Measurements from ENCODE around the gene TIAM2.
A peak's percentile ranks its signal among the peaks of the same experiment; 100 is the strongest.
"Not testable (repeated sequence)": the region's sequence is repeated elsewhere in the genome, so short reads cannot be mapped to it uniquely, and the experiment has no call there.

The TIAM2 gene

DNA sequence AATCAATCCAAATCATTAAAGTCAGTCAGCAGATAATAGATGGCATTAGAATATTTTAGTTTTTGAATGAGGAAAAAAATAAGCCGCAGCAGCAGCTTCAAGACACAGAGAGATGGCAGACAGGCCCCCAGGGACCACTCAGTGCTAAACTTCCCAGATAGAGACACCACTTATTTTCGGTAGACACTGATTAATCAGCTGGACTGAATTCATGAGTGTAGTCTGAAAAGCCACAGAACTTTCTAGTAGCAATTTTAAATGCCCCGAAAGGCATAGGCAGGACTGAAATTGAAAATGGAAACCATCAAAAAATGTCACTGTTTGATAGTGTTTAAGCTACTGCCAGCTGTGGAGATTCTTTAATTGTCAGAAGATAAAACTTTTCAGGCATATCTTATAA is 265.6 kb downstream of the TIAM2 start:
- no peak for DNase-seq (ENCODE audit: low read depth in 2 of 2)

DNA sequence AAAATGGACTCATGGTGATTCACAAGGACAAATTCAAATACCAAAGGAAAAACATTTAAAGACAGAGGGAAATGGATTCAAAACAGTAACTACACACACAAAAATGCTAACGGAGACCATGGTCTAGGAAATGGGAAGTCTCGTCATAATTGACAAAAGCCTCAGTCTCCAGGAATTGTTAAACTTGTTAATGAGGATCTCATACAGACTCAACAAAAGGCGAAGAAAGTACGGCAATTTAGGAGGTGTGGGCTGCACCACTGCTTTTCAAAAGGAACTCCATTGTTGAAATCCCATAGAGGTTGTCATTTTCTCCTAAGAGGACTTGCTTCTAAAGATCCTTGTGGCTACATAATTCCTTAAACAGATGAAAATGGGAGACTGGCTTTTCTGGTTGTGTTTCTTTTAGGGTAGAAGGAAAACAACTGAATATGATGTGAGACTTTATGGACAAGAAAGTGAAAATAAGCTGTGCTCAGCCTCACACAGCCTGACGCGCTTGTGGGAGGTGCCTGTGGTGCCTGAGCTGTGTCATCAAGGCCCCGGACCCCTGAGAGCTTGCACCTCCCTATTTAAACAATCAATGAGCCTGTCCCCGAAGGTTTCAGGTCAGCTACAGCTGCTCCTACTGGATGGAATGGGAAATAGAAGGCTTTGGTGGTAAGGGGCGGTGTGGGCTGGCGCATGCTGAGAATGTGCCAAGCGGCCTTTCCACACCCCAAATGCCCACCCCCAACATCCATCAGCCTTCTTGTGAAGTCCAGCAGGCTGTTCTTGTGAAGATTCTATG is 266.2 kb downstream of the TIAM2 start:
- no peak for DNase-seq (ENCODE audit: low read depth in 2 of 2)

DNA sequence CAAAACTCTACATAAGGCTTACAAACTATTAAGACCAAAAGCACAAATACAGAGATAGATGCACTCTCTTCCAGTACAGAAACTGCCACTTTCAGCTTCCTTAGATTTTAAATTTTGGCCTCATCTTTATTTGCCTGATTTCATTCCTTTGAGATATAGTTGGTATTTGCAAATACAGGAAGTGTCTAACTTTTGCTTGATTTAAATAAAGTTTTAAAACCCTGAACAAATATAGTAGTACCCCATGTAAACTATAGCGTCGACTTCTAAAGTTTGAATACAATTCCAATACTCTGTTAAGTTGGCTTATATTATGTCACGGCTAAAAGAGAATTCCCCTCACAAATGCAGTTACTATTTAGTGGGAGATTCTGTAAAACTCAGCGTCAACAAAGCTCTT is 267.5 kb downstream of the TIAM2 start:
- no peak for DNase-seq (ENCODE audit: low read depth in 2 of 2)

DNA sequence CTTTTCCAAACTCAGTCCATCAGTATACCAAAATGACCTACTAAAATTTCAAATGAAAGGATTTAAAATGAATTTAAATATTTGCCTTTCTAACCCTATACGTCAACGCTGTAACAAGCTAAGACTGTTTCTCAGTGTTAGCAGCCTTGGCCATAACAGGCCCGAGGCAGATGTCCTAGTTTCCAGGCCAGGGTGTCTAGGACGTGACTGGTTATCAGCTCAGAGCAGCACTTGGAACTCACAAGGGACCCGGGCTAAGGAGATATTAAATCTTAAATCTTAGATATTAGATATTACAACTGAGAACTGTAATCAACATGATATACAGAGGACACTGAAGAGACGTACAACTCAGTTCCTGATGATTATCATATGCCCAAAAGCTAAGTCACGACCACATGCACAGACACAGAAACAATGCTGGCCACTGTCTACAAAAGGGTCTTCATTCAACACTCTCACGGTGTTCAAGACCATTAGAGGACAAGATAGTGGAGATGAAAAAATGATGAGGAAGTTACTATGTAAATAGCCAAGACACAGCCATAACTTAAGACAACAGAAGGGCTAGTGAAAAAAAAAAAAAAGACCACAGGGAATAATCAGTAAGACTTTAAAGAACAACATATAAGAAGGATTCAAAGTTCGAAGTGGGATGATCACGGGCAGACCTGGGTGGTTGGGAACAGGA is 268.4 kb downstream of the TIAM2 start, which contains the start of gene CLDN20:
TSS of gene CLDN20 (plus strand) at position 641 of the 691 bp plus-strand sequence. CDS start 11,707 bp downstream, outside the sequence.
- no peak for DNase-seq (ENCODE audit: low read depth in 2 of 2)

DNA sequence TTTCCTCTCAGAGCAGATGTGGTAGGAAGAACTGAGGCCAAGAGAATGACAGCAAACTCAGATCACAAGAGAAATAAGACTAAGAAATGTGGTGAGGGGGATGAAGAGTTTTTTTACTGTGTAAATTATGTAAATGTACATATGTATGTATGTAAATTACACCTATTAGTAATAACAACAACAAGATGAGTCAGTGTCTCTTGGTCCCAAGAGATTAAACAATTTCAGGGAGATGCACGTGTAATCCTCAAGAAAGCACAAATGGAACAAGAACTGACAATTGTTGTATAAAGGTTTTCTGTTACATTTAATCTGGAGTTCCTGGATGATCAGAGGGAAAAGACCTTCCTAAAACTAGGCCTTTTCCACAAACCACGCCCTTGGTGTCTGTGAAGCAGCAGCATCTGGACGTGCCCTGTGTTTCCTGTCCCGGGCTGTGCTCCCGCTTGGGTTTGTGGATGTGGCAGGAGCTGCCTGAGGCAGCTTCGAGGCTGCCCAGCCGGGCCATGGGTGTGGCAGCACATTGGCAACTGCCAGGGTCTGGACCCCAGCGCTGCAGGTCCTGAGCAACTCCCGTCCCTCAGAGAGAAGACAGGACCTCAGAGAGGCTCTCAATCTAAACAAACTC is 269.7 kb downstream of the TIAM2 start:
- no peak for DNase-seq (ENCODE audit: low read depth in 2 of 2)

DNA sequence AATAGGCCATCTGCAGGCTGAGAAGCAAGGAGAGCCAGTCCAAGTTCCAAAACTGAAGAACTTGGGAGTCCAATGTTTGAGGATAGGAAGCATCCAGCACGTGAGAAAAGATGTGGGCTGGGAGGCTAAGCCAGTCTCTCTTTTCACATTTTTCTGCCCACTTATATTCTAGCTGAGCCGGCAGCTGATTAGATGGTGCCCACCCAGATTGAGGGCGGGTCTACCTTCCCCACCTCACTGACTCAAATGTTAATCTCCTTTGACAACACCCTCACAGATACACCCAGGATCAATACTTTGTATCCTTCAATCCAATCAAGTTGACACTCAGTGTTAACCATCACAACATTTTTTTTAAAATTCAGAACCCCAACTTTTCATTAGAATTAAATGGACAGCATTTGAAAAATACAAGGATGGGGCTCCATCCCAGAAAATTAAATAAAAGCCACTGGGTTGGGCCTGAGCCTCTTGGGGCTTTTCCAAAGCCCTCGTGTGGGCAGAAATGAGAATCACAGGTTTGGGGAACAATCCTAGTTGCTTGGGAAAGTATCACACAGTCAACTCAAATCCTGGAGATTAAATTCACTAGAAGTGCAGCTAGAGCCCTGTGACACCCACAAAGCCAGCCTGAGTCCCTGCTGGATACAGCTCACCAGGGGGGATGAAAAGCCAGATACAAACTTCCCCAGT is 270.9 kb downstream of the TIAM2 start:
- no peak for DNase-seq (ENCODE audit: low read depth in 2 of 2)

DNA sequence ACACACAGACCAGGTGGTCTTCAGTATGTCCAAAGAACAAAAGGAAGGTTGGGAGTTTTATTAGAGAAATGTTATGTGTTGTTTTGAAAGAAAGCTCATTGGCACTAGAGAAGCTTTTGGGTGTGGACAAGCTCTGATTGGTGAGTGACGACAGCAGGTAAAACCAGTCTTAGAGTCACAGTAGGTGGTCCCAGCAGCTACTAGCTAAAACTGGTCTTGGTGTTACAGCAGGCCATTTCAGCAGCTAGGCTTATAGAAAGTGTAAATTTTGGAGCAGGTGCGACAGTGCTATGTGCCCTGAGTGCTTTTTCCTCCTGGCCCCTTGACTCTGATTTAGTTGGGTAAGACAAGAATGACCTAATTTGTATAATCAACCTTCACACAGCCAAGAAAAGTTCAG is 272.3 kb downstream of the TIAM2 start:
- no peak for DNase-seq (ENCODE audit: low read depth in 2 of 2)

DNA sequence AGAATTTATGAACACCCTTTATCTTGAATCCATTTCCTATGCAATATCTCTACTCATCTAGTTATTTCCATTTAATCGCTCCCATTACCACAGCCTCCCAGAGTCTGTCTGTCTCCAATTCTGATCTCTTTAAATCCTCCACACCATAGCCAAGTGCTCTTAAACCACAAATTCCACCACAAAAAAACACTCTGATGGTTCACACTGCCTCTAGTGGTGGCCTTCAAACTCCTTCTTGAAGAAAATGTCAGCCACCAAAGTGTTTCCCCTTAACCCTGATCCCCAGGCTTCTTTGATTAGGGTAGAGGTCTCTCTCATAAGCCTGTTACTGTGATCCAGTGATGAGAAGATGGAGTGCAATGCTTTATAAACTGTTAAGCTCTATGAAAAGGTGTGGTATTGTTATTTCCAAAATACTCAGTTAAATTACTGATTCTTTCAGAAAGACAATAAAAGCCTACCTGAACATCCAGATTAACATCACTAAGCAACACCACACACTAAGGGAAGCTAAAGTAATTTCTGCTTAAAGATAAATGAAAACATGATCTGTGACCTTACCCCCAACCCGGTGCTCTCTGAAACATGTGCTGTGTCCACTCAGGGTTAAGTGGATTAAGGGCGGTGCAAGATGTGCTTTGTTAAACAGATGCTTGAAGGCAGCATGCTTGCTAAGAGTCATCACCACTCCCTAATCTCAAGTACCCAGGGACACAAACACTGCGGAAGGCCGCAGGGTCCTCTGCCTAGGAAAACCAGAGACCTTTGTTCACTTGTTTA is 273.2 kb downstream of the TIAM2 start:
- DNase-seq (ENCODE audit: low read depth in 2 of 2): not testable (repeated sequence)

DNA sequence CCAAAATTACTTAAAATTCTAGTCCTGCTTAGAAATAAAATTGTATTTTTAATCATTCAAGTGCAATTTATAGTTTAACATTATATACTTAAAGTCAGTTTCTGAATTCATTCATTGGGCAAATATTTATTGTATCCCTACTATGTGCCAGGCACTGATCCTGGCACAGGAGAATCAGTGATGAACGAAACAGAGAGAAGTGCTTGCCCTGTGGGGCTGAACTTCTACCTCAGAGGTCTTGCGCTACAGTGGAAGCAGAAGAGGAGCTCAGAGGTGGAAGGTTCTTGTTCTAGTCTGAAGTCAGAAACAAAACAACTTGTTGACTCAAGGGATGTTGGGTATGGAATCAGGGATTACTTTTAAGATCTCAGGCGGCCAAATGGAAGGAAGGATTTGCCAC is 274.6 kb downstream of the TIAM2 start:
- DNase-seq (ENCODE audit: low read depth in 2 of 2): no peak

DNA sequence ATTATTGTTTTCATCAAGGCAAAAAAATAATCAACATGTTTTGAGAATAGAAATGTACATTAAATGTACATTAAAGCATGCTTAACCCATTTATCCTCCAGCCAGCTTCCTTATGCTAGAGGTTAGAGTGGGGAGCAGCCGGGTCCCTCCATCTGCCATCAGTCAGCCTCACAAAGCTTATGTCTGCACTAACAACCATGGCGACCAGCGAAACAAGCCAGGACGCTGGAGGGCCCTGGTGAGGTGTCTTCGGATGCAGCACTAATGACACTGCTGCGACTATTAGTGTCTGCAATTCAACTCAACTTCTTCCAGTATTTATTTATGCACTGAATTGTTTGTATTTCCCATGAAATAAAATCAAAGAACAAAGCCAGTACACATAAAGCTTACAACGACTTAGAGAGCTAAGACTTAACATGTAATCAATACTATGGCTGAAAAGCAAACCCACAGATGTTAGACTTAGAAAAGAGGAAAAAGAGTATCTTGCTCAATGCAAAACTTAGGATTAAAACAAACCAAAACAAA is 275.5 kb downstream of the TIAM2 start:
- no peak for DNase-seq (ENCODE audit: low read depth in 2 of 2)

DNA sequence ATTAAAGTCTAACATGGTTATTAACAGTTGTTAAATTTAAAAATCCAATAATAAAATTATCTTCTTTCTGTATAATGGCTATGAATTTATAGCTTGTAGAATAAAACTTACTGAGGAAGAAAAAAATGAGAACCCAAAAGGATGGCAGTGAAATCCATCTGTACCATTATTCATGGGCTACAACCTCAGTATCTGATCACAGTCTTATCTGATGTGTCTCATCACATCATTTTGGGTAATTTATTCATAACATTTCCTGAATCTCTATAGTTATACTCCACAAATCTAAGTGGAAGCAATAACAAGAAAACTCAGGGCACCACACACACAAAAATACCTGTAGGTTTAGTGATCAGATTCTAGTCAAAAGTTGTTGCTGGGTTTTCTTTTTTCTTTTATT is 276.0 kb downstream of the TIAM2 start:
- DNase-seq (ENCODE audit: low read depth in 2 of 2): no peak

DNA sequence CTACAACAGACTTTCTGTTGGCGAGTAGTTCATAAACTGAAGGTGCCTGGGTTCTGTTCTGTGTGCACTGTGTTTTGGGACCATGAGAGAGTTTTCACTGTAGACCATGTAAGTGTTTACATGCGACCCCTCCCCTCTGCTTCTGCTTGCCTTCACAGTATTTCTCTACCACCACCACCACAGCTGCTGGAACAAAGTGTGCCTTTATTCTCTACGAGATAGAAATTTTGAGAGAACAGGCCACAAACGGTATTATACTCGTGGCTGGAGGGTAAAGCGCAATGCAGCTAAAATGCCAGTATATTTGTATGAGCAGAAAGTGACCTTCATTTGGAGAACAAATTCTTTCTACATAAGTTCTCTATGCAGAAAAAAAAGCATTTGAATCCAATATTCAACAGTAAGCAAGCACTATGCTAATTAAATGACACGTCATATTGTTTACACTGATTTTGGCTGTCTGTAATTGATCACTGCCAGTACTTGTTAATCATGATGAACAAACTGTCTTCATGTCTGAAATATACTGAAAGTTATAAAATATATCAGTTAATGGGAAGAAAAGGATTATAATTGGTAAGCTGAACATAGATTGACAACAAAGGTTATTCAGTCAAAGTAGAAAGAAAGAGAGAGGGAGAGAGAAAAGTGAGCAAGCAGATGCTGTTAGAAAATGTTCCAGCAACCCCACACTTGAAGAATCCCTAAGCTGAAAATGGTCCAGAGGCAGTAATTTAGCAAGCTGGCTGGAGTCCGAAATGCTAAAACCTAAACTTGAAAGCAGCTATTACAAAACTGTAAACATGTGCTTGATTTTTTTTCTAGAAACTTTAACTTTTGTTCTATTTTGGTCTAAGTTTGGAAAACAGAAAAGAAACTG is 277.5 kb downstream of the TIAM2 start:
- no peak for DNase-seq (ENCODE audit: low read depth in 2 of 2)

DNA sequence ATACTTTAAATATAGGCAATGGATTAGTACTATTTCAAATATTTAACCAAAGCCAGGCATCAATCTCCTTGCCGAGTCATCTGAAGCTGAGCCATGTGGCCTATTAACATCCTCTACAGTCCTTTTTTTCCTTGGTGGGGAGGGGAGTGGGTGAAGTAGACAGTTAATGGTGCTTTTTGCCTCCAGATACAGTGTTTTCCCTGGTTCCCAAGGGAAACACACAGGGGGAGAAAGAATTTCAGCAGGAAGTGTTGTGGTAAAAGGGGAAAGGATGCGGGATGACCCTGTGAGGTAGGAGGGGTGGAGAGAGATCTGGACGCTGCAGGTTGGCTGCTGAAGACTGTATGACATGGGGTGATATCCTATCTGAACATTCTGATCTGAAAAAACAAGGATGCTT is 278.3 kb downstream of the TIAM2 start:
- DNase-seq (ENCODE audit: low read depth in 2 of 2): peak; percentile 95

DNA sequence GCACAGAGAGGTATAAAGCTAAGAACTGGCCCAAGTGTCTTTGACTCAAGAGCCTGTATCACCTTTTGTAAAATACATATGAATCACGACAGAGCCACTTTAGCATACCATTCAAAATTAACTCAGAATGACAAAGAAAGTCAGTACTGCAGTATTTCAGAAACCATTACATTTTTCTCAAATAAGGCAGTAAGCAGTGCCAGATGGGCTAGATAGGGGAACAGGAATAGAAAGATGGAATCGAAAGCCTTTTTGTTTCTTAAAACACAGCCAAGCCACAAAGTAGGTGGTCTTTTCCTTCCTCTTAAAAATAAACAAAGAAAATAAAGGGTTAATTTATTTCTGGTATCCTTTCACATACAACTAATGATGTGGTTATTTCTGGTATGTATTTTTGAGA is 279.0 kb downstream of the TIAM2 start:
- DNase-seq (ENCODE audit: low read depth in 2 of 2): peak; percentile 64 to 73

DNA sequence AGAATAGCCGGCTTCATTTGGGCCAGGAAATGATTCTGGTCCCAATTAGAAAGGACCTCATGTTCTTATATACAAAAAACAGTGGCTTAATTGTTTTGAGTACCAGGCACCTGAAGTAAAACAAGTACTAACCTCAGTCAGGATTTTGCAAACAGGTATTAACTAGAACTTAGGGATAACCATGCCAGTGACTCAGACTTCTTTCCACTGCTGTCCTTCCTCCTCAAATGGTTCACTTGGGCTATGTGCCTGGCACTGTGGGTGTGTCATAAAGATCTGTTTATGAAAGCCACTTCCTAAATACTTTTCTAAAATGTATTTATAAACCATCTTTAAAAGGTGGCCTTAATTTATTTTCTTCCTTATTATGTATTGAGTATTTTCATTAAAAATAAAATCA is 279.4 kb downstream of the TIAM2 start:
- DNase-seq (ENCODE audit: low read depth in 2 of 2): no peak

DNA sequence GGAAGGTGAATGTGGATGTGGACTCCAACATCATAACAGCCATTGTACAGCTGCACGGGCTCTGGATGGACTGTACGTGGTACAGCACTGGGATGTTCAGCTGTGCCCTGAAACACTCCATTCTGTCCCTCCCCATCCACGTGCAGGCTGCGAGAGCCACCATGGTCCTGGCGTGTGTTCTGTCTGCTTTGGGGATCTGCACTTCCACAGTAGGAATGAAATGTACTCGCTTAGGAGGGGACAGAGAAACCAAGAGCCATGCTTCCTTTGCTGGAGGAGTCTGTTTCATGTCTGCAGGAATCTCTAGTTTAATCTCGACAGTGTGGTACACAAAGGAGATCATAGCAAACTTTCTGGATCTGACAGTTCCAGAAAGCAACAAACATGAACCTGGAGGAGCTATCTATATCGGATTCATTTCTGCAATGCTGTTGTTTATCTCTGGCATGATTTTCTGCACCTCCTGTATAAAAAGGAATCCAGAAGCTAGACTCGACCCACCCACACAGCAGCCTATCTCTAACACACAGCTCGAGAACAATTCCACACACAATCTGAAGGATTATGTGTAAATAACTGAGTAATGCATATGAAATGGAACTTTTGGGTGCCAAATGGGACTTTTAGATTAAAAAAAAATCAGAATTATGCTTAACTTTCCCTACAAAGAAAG is 280.8 kb downstream of the TIAM2 start:
- no peak for DNase-seq (ENCODE audit: low read depth in 2 of 2)

DNA sequence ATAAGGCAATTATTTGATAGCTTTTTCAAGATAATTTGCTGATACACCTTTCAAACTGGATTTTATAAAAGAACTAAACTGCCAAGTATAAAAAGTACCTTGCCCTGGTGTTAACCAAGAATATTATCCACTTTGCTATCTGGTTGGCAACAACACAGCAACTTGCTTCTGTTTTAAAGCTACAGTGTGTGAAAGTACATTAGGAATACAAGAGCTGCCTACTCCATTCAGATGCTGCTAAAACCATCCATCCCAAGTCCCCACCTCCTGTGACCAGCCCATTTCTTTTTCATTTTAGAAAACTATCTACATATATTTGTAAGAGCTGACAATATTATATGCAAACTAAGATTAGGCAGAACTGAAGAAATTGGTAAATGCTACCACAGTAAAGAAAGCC is 281.5 kb downstream of the TIAM2 start:
- no peak for DNase-seq (ENCODE audit: low read depth in 2 of 2)

DNA sequence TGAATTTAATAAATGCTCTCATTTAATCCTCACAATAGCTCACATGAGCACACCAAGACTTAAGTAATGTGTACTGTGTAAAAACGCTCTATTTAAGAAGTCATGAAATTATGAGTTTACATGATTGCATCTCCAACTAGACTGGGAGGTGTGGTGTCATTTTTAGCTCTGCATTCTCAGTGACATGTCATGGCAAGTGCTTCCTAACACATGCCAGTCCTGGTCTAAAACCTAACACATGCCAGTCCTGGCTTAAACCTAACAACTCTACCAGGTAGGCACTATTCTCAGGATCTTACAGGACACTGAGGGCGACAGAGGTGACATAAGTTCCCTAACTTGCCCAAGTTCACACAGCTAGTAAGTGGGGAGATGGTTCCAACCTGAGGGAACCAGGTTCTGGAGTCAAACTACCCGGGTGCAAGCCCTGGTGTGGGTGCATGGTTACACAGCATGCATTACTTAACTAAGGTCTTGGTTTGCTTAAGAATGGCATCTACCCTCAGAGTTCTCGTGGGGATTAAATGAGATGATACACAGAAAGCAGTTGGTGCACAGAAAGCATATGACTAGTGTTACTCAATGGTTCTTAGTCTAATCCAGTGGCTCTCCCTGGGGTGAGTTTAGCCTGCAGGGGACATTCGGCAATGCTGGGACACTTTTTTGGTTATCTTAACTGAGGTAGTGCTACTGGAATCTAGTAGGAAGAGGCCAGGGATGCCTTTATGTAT is 283.4 kb downstream of the TIAM2 start:
- no peak for DNase-seq (ENCODE audit: low read depth in 2 of 2)

DNA sequence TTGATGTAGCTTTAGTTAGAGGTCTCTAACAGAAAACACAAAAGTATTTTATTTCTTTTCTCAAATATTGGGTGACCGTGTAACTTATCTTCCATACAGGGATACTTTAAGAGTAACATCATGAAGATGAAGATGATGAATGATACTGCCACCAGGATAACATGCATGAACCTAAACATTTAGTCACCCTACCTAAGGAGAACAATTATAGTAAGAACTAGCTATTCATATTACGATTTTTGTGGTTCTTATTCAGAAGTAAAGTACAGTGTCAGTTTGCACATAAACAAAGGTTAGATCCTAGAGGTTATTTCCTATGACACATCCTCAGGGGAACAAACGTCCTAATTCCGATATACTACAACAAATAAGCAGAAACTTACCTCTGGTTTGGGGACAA is 289.7 kb downstream of the TIAM2 start:
- DNase-seq (ENCODE audit: low read depth in 2 of 2): no peak
